Gastroesophageal sphincter (tissue), 4 donors: Measurements from ENCODE around the gene OTOR. TPM values are rescaled to one million over a fixed set of nuclear protein-coding genes. Genes with fewer than 3 reads are reported as not detected.

Source experiments
- ATAC-seq: fragments of 150-250 bp; one replicate; pipeline ENCODE4 v1.9.1; 2016; ENCODE audit warnings: mild to moderate bottlenecking, moderate library complexity
- H3K27ac ChIP-seq, 4 donors: fragments of 200-600 bp; sonication (generic) in 3 of 4; 1 replicate in 3 of 4; 2 replicates in 1 of 4; pipeline ENCODE4 v1.5.1; 2016 to 2019
- H3K27me3 ChIP-seq: fragments of 200-600 bp; sonication (generic); one replicate; pipeline ENCODE4 v1.5.1; 2019
- H3K36me3 ChIP-seq, 2 donors: fragments of 200-600 bp; sonication (generic); one replicate each; pipeline ENCODE4 v1.5.1; 2019; ENCODE audit warnings: control low read depth in 1 of 2
- H3K4me1 ChIP-seq, 3 donors: fragments of 200-600 bp; sonication (generic); 1 replicate in 2 of 3; 2 replicates in 1 of 3; pipeline ENCODE4 v1.5.1; 2016 to 2019; ENCODE audit warnings: control low read depth in 2 of 3
- H3K4me3 ChIP-seq, 2 donors: fragments of 200-600 bp; sonication (generic); one replicate each; pipeline ENCODE4 v1.5.1; 2019; ENCODE audit warnings: mild to moderate bottlenecking in 1 of 2, moderate library complexity in 1 of 2
- H3K9me3 ChIP-seq, 3 donors: fragments of 200-600 bp; sonication (generic); one replicate each; pipeline ENCODE4 v1.5.1; 2017 to 2019; ENCODE audit warnings: control low read depth in 2 of 3
- EP300 ChIP-seq: sonication (generic); formaldehyde crosslinking; IDR thresholded peaks from one replicate; pipeline ENCODE4 v1.6.1; 2017; ENCODE audit warnings: antibody characterized with exemption, mild to moderate bottlenecking
- POLR2A ChIP-seq, 2 donors: fragments of 450-650 bp; IDR thresholded peaks; one replicate each; pipeline ENCODE4 v1.6.1; 2017; ENCODE audit warnings: antibody characterized with exemption in 2 of 2, mild to moderate bottlenecking in 2 of 2, moderate library complexity in 1 of 2
- POLR2AphosphoS5 ChIP-seq: sonication (generic); formaldehyde crosslinking; IDR thresholded peaks from one replicate; pipeline ENCODE4 v1.6.1; 2017; ENCODE audit warnings: antibody characterized with exemption
- WGBS, 2 donors: methylation state at CpG; one replicate each; pipeline ENCODE4 v1.1.5; 2018; ENCODE audit warnings: low coverage in 1 of 2; 5-methylcytosine and 5-hydroxymethylcytosine counted together
- total RNA-seq, 4 donors: library from RNA; depleted of rRNA; stranded (reverse); fragments of >200 nt; gene quantifications; one replicate each; pipeline ENCODE4 v1.1.0, GENCODE V29; 2016
- TF ChIP-seq, protein P1 (sequence below), 4 experiments: fragments of 200-600 bp in 2 of 4; fragments of 450-650 bp in 2 of 4; sonication (generic) in 1 of 4; IDR thresholded peaks; one replicate each; pipeline ENCODE4 v1.5.1; 2017 to 2019; ENCODE audit warnings: antibody characterized with exemption in 4 of 4, mild to moderate bottlenecking in 2 of 4, moderate library complexity in 2 of 4

Gene OTOR
- total RNA-seq, 4 donors from 2014 or later: not detected

DNA sequence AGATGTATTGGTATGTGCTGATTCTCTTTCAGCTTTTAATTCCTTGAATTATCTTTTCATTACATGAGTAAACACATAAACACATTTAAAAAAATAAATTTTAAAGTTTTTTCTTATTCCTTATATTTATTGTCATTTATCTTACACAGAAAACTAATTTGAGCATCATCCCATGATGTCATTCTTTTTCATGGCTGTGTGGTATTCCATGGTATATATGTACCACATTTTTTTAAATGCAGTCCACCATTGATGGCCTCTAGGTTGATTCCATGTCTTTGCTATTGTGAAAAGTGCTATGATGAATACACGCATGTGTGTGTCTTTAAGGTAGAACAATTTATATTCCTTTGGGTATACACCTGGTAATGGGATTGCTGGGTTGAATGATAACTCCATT, 33.3 kb downstream of the OTOR start:
- H3K27ac ChIP-seq: no peak overlapping the region
- H3K36me3 ChIP-seq: no peaks in the 10 kb centered on the region
- no peaks in the 10 kb centered on the region for H3K4me1 ChIP-seq
- no peak for ATAC-seq
- H3K9me3 ChIP-seq: peaks cover 0 to 15% (median 0%) of the 10 kb centered on the region in 3 donors
- H3K27me3 ChIP-seq: no peaks in the 10 kb centered on the region
- 88 to 94% methylated on average over 1 of the region's 1 CpG for WGBS, 2 donors
- H3K4me3 ChIP-seq: no peak overlapping the region
- TF ChIP-seq, protein P1, sequence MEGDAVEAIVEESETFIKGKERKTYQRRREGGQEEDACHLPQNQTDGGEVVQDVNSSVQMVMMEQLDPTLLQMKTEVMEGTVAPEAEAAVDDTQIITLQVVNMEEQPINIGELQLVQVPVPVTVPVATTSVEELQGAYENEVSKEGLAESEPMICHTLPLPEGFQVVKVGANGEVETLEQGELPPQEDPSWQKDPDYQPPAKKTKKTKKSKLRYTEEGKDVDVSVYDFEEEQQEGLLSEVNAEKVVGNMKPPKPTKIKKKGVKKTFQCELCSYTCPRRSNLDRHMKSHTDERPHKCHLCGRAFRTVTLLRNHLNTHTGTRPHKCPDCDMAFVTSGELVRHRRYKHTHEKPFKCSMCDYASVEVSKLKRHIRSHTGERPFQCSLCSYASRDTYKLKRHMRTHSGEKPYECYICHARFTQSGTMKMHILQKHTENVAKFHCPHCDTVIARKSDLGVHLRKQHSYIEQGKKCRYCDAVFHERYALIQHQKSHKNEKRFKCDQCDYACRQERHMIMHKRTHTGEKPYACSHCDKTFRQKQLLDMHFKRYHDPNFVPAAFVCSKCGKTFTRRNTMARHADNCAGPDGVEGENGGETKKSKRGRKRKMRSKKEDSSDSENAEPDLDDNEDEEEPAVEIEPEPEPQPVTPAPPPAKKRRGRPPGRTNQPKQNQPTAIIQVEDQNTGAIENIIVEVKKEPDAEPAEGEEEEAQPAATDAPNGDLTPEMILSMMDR (IDR thresholded peaks at IDR 0.05): no peak
- no peak for TF ChIP-seq POLR2AphosphoS5
- no peak for TF ChIP-seq POLR2A (IDR thresholded peaks at IDR 0.05)
- no peak for TF ChIP-seq EP300

DNA sequence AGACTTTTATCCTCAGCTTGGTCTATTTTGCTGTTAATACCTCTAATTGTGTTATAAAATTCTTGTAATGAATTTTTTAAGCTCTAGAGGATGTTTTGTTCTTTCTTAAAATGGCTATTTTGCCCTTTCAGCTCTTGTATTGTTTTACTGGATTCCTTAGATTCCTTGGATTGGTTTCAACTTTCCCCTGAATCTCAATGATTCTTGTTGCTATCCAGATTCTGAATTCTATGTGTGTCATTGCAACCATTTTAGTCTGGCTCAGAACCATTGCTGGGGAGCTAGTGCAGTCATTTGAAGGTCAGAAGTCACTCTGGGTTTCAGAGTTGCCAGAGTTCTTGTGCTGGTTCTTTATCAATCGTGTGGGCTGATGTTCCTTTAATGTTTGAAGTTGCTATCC, 37.1 kb downstream of the OTOR start:
- no peaks in the 10 kb centered on the region for H3K36me3 ChIP-seq
- H3K4me1 ChIP-seq: no peaks in the 10 kb centered on the region
- ATAC-seq: no peak
- H3K9me3 ChIP-seq: peaks cover 0 to 15% (median 0%) of the 10 kb centered on the region in 3 donors
- TF ChIP-seq, protein P1 (IDR thresholded peaks at IDR 0.05): no peak
- no peak for TF ChIP-seq EP300
- no peak for TF ChIP-seq POLR2AphosphoS5
- TF ChIP-seq POLR2A (IDR thresholded peaks at IDR 0.05): no peak
- no peak overlapping the region for H3K4me3 ChIP-seq
- no peak overlapping the region for H3K27ac ChIP-seq
- no peaks in the 10 kb centered on the region for H3K27me3 ChIP-seq
- WGBS, 2 donors: 33 to 40% methylated on average over 1 of the region's 1 CpG

Other genes starting within 250 kb of the OTOR start
- gene KIF16B, start 174.9 kb upstream of the OTOR start, total RNA-seq: 10 to 100 TPM; 15.9 to 26.6 (median 22.2) TPM
- gene SNRPB2, start 18.3 kb upstream of the OTOR start, total RNA-seq: 10 to 100 TPM; 36.3 to 41.8 (median 41.0) TPM